Kidney (tissue), 14 donors: ENCODE data around the gene PPP2CA. TPM values are rescaled to one million over a fixed set of nuclear protein-coding genes. Genes with fewer than 3 reads are reported as not detected.
"Not testable (repeated sequence)": the region's sequence is repeated elsewhere in the genome, so short reads cannot be mapped to it uniquely, and the experiment has no call there.

ENCODE experiments used
- DNase-seq, 5 donors: peaks; one replicate each; pipeline ENCODE4 v3.0.0-alpha.2; 2013 to 2020
- FAIRE-seq: peaks from 2 replicates; lab custom pipeline; 2012; peaks lifted over from hg19 to GRCh38; lab: Jason Lieb, UNC
- H3K27ac ChIP-seq, 2 donors: one replicate each; pipeline ENCODE4 v1.7.0; 2013; ENCODE audit warnings: low read depth in 2 of 2, low read length in 2 of 2, inconsistent platforms in 1 of 2
- H3K27me3 ChIP-seq: one replicate; pipeline ENCODE4 v1.7.1; 2013; ENCODE audit warnings: low read length, inconsistent platforms; ENCODE audit not compliant: control insufficient read depth, insufficient read depth
- H3K36me3 ChIP-seq, 3 donors: one replicate each; pipeline versions ENCODE4 v1.7.0 to v1.7.1; 2013; ENCODE audit warnings: low read length in 3 of 3, control low read depth in 1 of 3, inconsistent platforms in 1 of 3; ENCODE audit not compliant: insufficient read depth in 3 of 3, control insufficient read depth in 2 of 3
- H3K4me1 ChIP-seq, 3 donors: one replicate each; pipeline versions ENCODE4 v1.7.0 to v1.7.1; 2013; ENCODE audit warnings: low read length in 3 of 3, inconsistent platforms in 1 of 3, low read depth in 1 of 3; ENCODE audit not compliant: control insufficient read depth in 2 of 3, insufficient read depth in 2 of 3
- H3K4me3 ChIP-seq, 3 donors: one replicate each; pipeline versions ENCODE4 v1.7.0 to v1.8.1; 2013; ENCODE audit warnings: low read length in 3 of 3, control low read depth in 1 of 3, inconsistent platforms in 1 of 3
- H3K9ac ChIP-seq, 3 donors: one replicate each; pipeline versions ENCODE4 v1.7.0 to v1.7.1; 2013; ENCODE audit warnings: low read length in 3 of 3, control low read depth in 1 of 3, inconsistent platforms in 1 of 3
- H3K9me3 ChIP-seq, 3 donors: one replicate each; pipeline versions ENCODE4 v1.7.0 to v1.7.1; 2013; ENCODE audit warnings: low read length in 3 of 3, control low read depth in 1 of 3, inconsistent platforms in 1 of 3; ENCODE audit not compliant: control insufficient read depth in 2 of 3, insufficient read depth in 1 of 3
- intact Hi-C: fragments of 100-400 bp; cut with DNase I; formaldehyde crosslinking; loops from one replicate; pipeline ENCODE4 v1.11.1; 2022
- polyA plus RNA-seq: library from polyadenylated mRNA; stranded (reverse); fragments of 350-450 nt; fragmentation: Illumina TruSeq; extraction: RNeasy Lipid Tissue Mini Kit (QIAGEN cat#74804); gene quantifications from one replicate; pipeline ENCODE4 v1.2.3, GENCODE V29; 2014; ENCODE audit warnings: low read depth, low replicate concordance; ENCODE audit not compliant: insufficient read depth
- total RNA-seq: library from RNA; stranded (reverse); fragmentation: NEBNext Ultra II Directional; extraction: Animal tissue kit (Norgen Biotek cat#: 25700); gene quantifications from one replicate; pipeline ENCODE4 v1.2.1, GENCODE V29; 2021
- TF ChIP-seq, protein P1 (sequence below): IDR thresholded peaks from 3 replicates; pipeline ENCODE4 v1.5.1; 2012; ENCODE audit warnings: mild to moderate bottlenecking, moderate library complexity, borderline replicate concordance; ENCODE audit not compliant: insufficient read depth; ENCODE audit errors: extremely low read depth
- donor health status: control.
- donor health status: control.
- donor health status: control.
- donor health status: control.
- donor health status: control.
- donor health status: DM: yes; HTN: yes; CAD: no.
- donor health status: Normal renal cell carcinoma (clear cell type).

The PPP2CA gene
- total and polyA plus RNA-seq, 2 donors from 2014 or later, result 94.8 to 121 TPM

DNA sequence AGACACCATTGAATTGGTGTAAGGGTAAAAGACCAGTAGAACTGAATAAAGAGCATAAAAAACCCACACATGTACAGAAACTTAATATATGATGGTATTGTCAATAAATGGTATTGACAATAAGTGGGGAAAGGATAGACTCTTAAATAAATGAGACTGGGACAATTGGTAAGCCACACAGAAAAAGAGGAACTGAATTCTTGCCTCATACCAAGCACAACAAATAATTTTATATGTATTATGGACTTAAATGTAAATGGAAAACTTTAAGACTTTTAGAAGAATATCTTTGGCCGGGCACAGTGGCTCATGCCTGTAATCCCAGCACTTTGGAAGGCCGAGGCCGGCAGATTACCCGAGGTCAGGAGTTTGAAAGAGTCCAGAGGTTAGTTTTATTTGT, 37.9 kb upstream of the PPP2CA start:
- DNase-seq (no peak), FAIRE-seq (no peak)
- Histone ChIP-seq H3K4me1 (no peaks in the 10 kb centered on the region), H3K9ac (no peak overlapping the region), H3K36me3 (no peaks in the 10 kb centered on the region), H3K4me3 (no peak overlapping the region), H3K27ac (no peak overlapping the region), H3K27me3 (no peaks in the 10 kb centered on the region), H3K9me3 (peaks cover 0 to 5% (median 4%) of the 10 kb centered on the region in 3 donors)
- TF ChIP-seq, protein P1, sequence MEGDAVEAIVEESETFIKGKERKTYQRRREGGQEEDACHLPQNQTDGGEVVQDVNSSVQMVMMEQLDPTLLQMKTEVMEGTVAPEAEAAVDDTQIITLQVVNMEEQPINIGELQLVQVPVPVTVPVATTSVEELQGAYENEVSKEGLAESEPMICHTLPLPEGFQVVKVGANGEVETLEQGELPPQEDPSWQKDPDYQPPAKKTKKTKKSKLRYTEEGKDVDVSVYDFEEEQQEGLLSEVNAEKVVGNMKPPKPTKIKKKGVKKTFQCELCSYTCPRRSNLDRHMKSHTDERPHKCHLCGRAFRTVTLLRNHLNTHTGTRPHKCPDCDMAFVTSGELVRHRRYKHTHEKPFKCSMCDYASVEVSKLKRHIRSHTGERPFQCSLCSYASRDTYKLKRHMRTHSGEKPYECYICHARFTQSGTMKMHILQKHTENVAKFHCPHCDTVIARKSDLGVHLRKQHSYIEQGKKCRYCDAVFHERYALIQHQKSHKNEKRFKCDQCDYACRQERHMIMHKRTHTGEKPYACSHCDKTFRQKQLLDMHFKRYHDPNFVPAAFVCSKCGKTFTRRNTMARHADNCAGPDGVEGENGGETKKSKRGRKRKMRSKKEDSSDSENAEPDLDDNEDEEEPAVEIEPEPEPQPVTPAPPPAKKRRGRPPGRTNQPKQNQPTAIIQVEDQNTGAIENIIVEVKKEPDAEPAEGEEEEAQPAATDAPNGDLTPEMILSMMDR, result no peak
- intact Hi-C loops, result no loop called here

DNA sequence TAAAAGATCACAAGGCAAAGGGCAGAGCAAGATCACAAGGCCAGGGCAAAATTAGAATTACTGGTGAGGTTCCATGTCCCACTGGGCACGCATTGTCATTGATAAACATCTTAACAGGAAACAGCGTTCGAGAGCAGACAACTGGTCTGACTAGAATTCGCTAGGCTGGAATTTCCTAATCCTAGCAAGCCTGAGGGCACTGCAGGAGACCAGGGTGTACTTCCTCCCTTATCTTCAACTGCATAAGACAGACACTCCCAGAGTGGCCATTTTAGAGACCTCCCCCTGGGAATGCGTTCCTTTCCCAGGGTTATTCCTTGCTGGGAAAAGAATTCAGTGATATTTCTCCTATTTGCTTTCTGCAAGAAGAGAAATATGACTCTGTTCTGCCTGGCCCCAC, 36.8 kb upstream of the PPP2CA start:
- intact Hi-C loops, FAIRE-seq, H3K4me3 ChIP-seq, H3K9ac ChIP-seq, DNase-seq, H3K4me1 ChIP-seq, H3K27ac ChIP-seq, H3K36me3 ChIP-seq, H3K27me3 ChIP-seq, H3K9me3 ChIP-seq: not testable (repeated sequence)

DNA sequence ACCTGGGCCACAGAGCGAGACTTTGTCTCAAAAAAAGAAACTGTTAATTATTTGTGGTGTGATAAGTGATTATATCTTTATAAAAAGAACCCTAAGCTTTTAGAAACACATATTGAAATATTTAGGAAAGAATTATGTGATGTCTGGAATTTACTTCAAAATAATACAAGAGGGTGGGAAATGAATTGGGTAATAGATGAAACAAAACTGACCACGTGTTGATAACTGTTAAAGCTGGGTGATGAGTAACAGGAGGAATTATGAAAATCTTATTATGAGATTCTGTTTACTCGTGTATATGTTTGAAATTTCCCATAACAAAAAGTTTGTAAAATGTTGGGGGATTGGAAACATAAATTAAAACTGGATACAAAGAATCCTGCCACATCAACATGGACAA, 33.0 kb upstream of the PPP2CA start:
- FAIRE-seq, result no peak
- no peak for DNase-seq
- Histone ChIP-seq H3K4me3 (no peak overlapping the region), H3K36me3 (no peaks in the 10 kb centered on the region), H3K4me1 (peaks cover 0 to 4% (median 0%) of the 10 kb centered on the region in 3 donors), H3K27ac (no peak overlapping the region), H3K9me3 (no peaks in the 10 kb centered on the region), H3K9ac (no peak overlapping the region), H3K27me3 (no peaks in the 10 kb centered on the region)
- intact Hi-C loops, result no loop called here
- TF ChIP-seq, protein P1, result no peak

DNA sequence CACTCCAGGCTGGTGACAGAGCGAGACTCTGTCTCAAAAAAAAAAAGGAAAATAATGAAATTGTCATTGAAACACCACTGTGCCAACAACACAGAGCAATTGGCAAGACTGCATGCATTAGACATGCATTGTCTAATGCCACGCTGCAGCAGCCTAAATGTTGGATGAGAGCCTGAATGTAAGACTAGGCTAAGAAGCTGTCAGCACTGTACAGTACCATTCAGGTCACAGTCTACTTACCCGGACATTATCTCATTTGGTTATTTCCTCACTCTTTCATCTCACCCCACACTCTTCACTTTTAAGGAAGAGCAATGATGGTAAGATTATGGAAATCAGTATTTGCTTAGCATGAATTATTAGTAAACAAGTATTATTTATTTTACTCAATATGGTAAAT, 31.3 kb upstream of the PPP2CA start:
- no peaks in the 10 kb centered on the region for H3K36me3 ChIP-seq
- intact Hi-C loops, result no loop called here
- no peaks in the 10 kb centered on the region for H3K9me3 ChIP-seq
- DNase-seq (no peak), FAIRE-seq (no peak)
- TF ChIP-seq, protein P1, result no peak
- no peak overlapping the region for H3K4me3 ChIP-seq
- no peak overlapping the region for H3K27ac ChIP-seq
- no peak overlapping the region for H3K9ac ChIP-seq
- no peaks in the 10 kb centered on the region for H3K27me3 ChIP-seq
- peaks cover 0 to 4% (median 0%) of the 10 kb centered on the region in 3 donors for H3K4me1 ChIP-seq
